GM23338 (cell line): Measurements from ENCODE around the gene HLA-DOB.
A peak's percentile ranks its signal among the peaks of the same experiment; 100 is the strongest.

Experiments used
- CREB1 ChIP-seq: fragments of 250-450 bp; sonication (Bioruptor Pico); IDR thresholded peaks from 2 replicates; pipeline ENCODE4 v1.5.0; 2020; ENCODE audit warnings: low read depth, mild to moderate bottlenecking, moderate library complexity
- ZNF114 ChIP-seq: fragments of 250-450 bp; sonication (Bioruptor Pico); IDR thresholded peaks from 2 replicates; pipeline ENCODE4 v1.5.0; 2020; ENCODE audit warnings: mild to moderate bottlenecking, moderate library complexity
- TF ChIP-seq, protein P1 (sequence below), 2 experiments: fragments of 200-600 bp in 1 of 2; sonication (generic) in 1 of 2; conservative IDR thresholded peaks; 2 replicates each; pipeline versions ENCODE4 v1.5.1 to v1.6.1; 2016 to 2017; ENCODE audit warnings: antibody characterized with exemption in 2 of 2, low read depth in 2 of 2, mild to moderate bottlenecking in 2 of 2, moderate library complexity in 1 of 2
- TF ChIP-seq, protein P2 (sequence below): IDR thresholded peaks from one replicate; pipeline ENCODE4 v1.6.1; 2018; ENCODE audit warnings: antibody characterized with exemption; ENCODE audit not compliant: unreplicated experiment

DNA sequence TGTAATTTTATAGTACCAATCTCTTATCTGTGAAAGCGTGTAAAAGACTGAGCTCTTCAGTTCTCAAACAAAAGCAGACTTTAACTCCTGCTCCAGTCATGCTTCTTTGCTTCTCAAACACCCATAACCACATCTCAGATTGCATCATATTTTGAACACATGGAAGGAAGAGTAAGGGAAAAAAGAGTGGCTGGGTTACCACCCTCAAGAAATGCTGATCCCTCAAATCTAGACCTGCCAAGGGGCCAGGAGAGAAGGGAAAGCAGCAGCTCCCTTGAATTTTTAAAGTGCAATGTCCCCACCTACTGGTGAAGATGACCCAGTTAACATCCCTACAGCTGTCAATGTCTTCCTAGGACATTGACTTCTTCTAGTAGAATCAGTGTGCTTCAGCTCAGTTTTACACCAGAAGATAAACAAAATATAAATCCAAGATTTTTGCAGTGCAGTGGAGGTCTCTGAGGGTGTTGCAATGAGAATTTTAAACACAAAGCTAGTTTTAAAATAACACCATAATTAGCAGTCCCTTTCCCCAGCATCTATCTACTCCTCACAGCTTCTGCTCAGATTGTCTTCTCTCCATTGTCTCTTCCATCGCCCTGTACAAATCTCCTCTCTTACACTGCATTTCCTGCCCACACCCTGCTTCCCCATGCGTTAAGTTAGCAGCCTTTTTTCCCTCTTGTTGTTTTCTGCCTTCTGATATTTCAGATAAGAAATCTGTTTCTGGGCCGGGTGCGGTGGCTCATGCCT lies 30.8 kb downstream of the HLA-DOB start:
- TF ChIP-seq, protein P1, sequence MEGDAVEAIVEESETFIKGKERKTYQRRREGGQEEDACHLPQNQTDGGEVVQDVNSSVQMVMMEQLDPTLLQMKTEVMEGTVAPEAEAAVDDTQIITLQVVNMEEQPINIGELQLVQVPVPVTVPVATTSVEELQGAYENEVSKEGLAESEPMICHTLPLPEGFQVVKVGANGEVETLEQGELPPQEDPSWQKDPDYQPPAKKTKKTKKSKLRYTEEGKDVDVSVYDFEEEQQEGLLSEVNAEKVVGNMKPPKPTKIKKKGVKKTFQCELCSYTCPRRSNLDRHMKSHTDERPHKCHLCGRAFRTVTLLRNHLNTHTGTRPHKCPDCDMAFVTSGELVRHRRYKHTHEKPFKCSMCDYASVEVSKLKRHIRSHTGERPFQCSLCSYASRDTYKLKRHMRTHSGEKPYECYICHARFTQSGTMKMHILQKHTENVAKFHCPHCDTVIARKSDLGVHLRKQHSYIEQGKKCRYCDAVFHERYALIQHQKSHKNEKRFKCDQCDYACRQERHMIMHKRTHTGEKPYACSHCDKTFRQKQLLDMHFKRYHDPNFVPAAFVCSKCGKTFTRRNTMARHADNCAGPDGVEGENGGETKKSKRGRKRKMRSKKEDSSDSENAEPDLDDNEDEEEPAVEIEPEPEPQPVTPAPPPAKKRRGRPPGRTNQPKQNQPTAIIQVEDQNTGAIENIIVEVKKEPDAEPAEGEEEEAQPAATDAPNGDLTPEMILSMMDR (conservative IDR thresholded peaks at IDR 0.05; ENCODE audit: low read depth in 2 of 2) = peak; percentile 77 to 89
- TF ChIP-seq CREB1 (no peak), ZNF114 (no peak)
- TF ChIP-seq, protein P2, sequence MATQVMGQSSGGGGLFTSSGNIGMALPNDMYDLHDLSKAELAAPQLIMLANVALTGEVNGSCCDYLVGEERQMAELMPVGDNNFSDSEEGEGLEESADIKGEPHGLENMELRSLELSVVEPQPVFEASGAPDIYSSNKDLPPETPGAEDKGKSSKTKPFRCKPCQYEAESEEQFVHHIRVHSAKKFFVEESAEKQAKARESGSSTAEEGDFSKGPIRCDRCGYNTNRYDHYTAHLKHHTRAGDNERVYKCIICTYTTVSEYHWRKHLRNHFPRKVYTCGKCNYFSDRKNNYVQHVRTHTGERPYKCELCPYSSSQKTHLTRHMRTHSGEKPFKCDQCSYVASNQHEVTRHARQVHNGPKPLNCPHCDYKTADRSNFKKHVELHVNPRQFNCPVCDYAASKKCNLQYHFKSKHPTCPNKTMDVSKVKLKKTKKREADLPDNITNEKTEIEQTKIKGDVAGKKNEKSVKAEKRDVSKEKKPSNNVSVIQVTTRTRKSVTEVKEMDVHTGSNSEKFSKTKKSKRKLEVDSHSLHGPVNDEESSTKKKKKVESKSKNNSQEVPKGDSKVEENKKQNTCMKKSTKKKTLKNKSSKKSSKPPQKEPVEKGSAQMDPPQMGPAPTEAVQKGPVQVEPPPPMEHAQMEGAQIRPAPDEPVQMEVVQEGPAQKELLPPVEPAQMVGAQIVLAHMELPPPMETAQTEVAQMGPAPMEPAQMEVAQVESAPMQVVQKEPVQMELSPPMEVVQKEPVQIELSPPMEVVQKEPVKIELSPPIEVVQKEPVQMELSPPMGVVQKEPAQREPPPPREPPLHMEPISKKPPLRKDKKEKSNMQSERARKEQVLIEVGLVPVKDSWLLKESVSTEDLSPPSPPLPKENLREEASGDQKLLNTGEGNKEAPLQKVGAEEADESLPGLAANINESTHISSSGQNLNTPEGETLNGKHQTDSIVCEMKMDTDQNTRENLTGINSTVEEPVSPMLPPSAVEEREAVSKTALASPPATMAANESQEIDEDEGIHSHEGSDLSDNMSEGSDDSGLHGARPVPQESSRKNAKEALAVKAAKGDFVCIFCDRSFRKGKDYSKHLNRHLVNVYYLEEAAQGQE = no peak
